HG02623 (cell line): Measurements from ENCODE around the gene SPRED3.

Experiments used
- ATAC-seq: cut with Tn5 transposase; IDR thresholded peaks from one replicate; pipeline ENCODE4 v1.9.1; 2021; ENCODE audit warnings: moderate library complexity; ENCODE audit not compliant: unreplicated experiment

SPRED3 gene

DNA sequence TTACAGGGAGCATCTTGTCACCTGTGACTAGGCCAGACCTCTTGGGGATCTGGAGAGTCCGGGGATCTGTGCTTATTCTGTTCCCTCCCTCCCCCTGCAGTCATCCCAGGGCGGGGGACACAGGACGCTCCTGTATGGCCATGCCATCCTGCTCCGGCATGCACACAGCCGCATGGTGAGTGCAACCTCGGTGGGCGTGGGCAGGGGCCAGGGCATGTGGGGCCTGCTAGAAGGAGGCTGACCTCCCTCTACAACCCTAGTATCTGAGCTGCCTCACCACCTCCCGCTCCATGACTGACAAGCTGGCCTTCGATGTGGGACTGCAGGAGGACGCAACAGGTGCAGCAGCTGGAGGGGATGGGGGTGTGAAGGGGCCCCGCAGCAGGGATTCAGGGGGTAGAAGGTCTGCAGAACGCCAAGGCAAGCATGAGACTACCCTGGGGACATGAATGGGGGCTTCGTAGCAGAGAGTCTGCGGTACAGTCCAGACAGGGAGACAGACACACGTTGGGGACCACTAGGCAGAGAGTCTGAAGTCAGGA is 55.0 kb downstream of the SPRED3 start:
- no peak for ATAC-seq

DNA sequence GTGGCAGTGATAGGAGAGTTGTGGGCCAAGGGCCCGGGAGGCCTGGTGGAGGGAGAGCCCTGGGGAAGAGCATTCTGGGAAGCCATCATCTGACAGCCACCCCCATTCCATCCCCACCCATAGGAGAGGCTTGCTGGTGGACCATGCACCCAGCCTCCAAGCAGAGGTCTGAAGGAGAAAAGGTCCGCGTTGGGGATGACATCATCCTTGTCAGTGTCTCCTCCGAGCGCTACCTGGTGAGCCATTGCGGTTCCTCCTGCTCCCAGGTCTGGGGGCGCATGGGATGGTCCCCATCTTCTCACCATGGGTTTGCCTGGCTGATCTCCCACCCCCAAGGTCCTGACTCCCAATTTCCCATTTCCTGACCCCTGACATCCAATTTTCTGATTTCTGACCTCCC is 55.5 kb downstream of the SPRED3 start:
- no peak for ATAC-seq

DNA sequence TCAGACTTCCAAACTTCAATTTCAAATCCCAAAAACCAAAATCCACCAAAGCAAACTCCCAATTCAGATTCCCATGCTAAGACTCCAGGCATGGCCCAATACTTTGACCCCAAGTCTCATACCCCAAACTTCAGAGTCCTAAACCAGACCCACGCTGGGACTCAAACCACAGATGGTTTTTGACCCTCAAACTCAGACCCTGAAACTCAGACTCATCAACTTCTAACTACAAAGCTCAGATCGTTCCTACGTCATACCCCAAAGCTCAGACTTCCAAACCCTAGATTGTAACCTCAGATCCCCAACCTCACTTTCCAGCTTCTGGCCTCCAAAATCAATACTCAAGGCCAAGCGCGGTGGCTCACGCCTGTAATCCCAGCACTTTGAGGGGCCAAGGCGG is 56.9 kb downstream of the SPRED3 start:
- ATAC-seq: no peak

- ATAC-seq: no peak
Measured at GRCh38 chr19:38448225-38448624, 59.7 kb downstream of the SPRED3 start.
